Endothelial cell of hepatic sinusoid (primary cell): ENCODE data around the gene OBP2A.

Experiments
- in situ Hi-C: cut with HindIII; loops from 2 replicates; pipeline ENCODE4 v1.10.0; 2017; ENCODE audit warnings: low sequenced_read_pairs

Gene OBP2A

GRCh38 chr9:135573124-135573523 lies 27.2 kb downstream of the OBP2A start:
- in situ Hi-C loops: no loop called here

- in situ Hi-C loops: no loop called here
Observed at GRCh38 chr9:135574331-135574730, 28.4 kb downstream of the OBP2A start.

- in situ Hi-C loops: no loop called here
Observed at GRCh38 chr9:135574943-135575342, 29.0 kb downstream of the OBP2A start.

- in situ Hi-C loops: no loop called here
Observed at GRCh38 chr9:135575995-135576631, 30.2 kb downstream of the OBP2A start.

GRCh38 chr9:135577256-135577655 lies 31.3 kb downstream of the OBP2A start:
- in situ Hi-C loops: no loop called here

- in situ Hi-C loops: no loop called here
Observed at GRCh38 chr9:135579356-135579755, 33.4 kb downstream of the OBP2A start.

- in situ Hi-C loops: no loop called here
Observed at GRCh38 chr9:135579889-135580660, 34.1 kb downstream of the OBP2A start.

GRCh38 chr9:135580664-135581380 lies 34.9 kb downstream of the OBP2A start:
- in situ Hi-C loops: no loop called here

- in situ Hi-C loops: no loop called here
Observed at GRCh38 chr9:135581636-135582426, 35.9 kb downstream of the OBP2A start.

- in situ Hi-C loops: no loop called here
Observed at GRCh38 chr9:135582541-135582940, 36.6 kb downstream of the OBP2A start.

GRCh38 chr9:135582966-135583687 lies 37.2 kb downstream of the OBP2A start:
- in situ Hi-C loops: no loop called here

- in situ Hi-C loops: no loop called here
Observed at GRCh38 chr9:135583688-135584011, 37.7 kb downstream of the OBP2A start.

GRCh38 chr9:135584371-135584770 lies 38.4 kb downstream of the OBP2A start:
- in situ Hi-C loops: no loop called here

- in situ Hi-C loops: no loop called here
Observed at GRCh38 chr9:135584934-135585333, 39.0 kb downstream of the OBP2A start.

GRCh38 chr9:135586601-135587109 lies 40.7 kb downstream of the OBP2A start:
- in situ Hi-C loops: no loop called here

- in situ Hi-C loops: no loop called here
Observed at GRCh38 chr9:135587658-135588057, 41.7 kb downstream of the OBP2A start.

GRCh38 chr9:135588371-135588770 lies 42.4 kb downstream of the OBP2A start:
- in situ Hi-C loops: no loop called here

- in situ Hi-C loops: no loop called here
Observed at GRCh38 chr9:135588886-135589595, 43.1 kb downstream of the OBP2A start.

GRCh38 chr9:135589596-135590485 lies 43.9 kb downstream of the OBP2A start:
- in situ Hi-C loops: no loop called here
